DOHH2 (cell line): ENCODE results near the gene C12orf54.

Experiments used
- H3F3A ChIP-seq: fragments of 200-600 bp; sonication (generic), shearing (Covaris generic); 2 replicates; pipeline ENCODE4 v1.6.0; 2016; ENCODE audit warnings: antibody characterized with exemption, mild to moderate bottlenecking; ENCODE audit not compliant: control insufficient read depth, insufficient read depth
- H3K27ac ChIP-seq: fragments of 200-600 bp; sonication (generic); 2 replicates; pipeline ENCODE4 v1.5.1; 2014; ENCODE audit warnings: low read depth, mild to moderate bottlenecking, low read length, moderate library complexity
- H3K27me3 ChIP-seq: fragments of 200-600 bp; sonication (generic); 2 replicates; pipeline ENCODE4 v1.6.1; 2014; ENCODE audit warnings: mild to moderate bottlenecking, low read length, mixed read lengths; ENCODE audit not compliant: control insufficient read depth
- H3K36me3 ChIP-seq: fragments of 200-600 bp; sonication (generic); 2 replicates; pipeline ENCODE4 v1.6.1; 2014; ENCODE audit warnings: mild to moderate bottlenecking, low read length, moderate library complexity, mixed read lengths; ENCODE audit not compliant: control insufficient read depth
- H3K4me1 ChIP-seq: fragments of 200-600 bp; sonication (generic); 2 replicates; pipeline ENCODE4 v1.6.1; 2014; ENCODE audit warnings: mild to moderate bottlenecking, low read length, mixed read lengths; ENCODE audit not compliant: control insufficient read depth
- H3K4me2 ChIP-seq: fragments of 200-600 bp; sonication (generic); 2 replicates; pipeline ENCODE4 v1.6.0; 2014; ENCODE audit warnings: mild to moderate bottlenecking, low read length, moderate library complexity
- H3K4me3 ChIP-seq: fragments of 200-600 bp; sonication (generic); 2 replicates; pipeline ENCODE4 v1.5.1; 2014; ENCODE audit warnings: mild to moderate bottlenecking, low read length, mixed read lengths
- H3K79me2 ChIP-seq: fragments of 200-600 bp; sonication (generic); 2 replicates; pipeline ENCODE4 v1.6.1; 2014; ENCODE audit warnings: mild to moderate bottlenecking, low read length, mixed read lengths; ENCODE audit not compliant: control insufficient read depth
- H3K9me2 ChIP-seq: fragments of 200-600 bp; sonication (generic); replicated peaks from 2 replicates; pipeline ENCODE4 v1.6.1; 2014; ENCODE audit warnings: mild to moderate bottlenecking, low read length, mixed read lengths; ENCODE audit not compliant: control insufficient read depth
- H3K9me3 ChIP-seq: fragments of 200-600 bp; sonication (generic); 2 replicates; pipeline ENCODE4 v1.6.1; 2014; ENCODE audit warnings: antibody characterized with exemption, low read length, mixed read lengths; ENCODE audit not compliant: control insufficient read depth, insufficient read depth
- H4K20me1 ChIP-seq: fragments of 200-600 bp; sonication (generic); 2 replicates; pipeline ENCODE4 v1.6.0; 2014; ENCODE audit warnings: low read depth, mild to moderate bottlenecking, antibody characterized with exemption, low read length, moderate library complexity; ENCODE audit not compliant: control insufficient read depth, insufficient read depth
- CTCF ChIP-seq: fragments of 200-600 bp; sonication (generic); IDR thresholded peaks from one replicate; pipeline ENCODE4 v1.5.1; 2014; ENCODE audit warnings: antibody characterized with exemption, mild to moderate bottlenecking, low read depth, low read length; ENCODE audit not compliant: poor library complexity, severe bottlenecking
- EZH2phosphoT487 ChIP-seq: fragments of 200-600 bp; sonication (generic); IDR thresholded peaks from 2 replicates; pipeline ENCODE4 v1.6.1; 2017; ENCODE audit warnings: borderline replicate concordance, mild to moderate bottlenecking, antibody characterized with exemption, low read length, moderate library complexity, mixed read lengths

Gene C12orf54

GRCh38 chr12:48542300-48542928 lies 60.1 kb downstream of the C12orf54 start:
- Histone ChIP-seq H3K27ac (no peak overlapping the region), H3K36me3 (no peaks in the 10 kb centered on the region), H3F3A (no peaks in the 10 kb centered on the region), H4K20me1 (no peaks in the 10 kb centered on the region), H3K79me2 (no peaks in the 10 kb centered on the region), H3K4me2 (no peak overlapping the region), H3K9me3 (no peaks in the 10 kb centered on the region), H3K4me1 (no peaks in the 10 kb centered on the region), H3K9me2 (no peaks in the 10 kb centered on the region), H3K27me3 (0 out of 2 replicates have a peak, but pooled peaks cover 5% of the 10 kb centered on the region), H3K4me3 (no peak overlapping the region)
- TF ChIP-seq CTCF (peak; percentile 73), EZH2phosphoT487 (no peak)

- TF ChIP-seq CTCF (no peak), EZH2phosphoT487 (no peak)
- Histone ChIP-seq H4K20me1 (no peaks in the 10 kb centered on the region), H3K27ac (no peak overlapping the region), H3K9me3 (no peaks in the 10 kb centered on the region), H3K9me2 (no peaks in the 10 kb centered on the region), H3F3A (no peaks in the 10 kb centered on the region), H3K27me3 (0 out of 2 replicates have a peak, but pooled peaks cover 5% of the 10 kb centered on the region), H3K36me3 (no peaks in the 10 kb centered on the region), H3K4me3 (no peak overlapping the region), H3K4me1 (no peaks in the 10 kb centered on the region), H3K79me2 (no peaks in the 10 kb centered on the region), H3K4me2 (no peak overlapping the region)
These were observed 63.7 kb downstream of the C12orf54 start for GRCh38 chr12:48545833-48546469.
